GM10266 (cell line): ENCODE results near the gene MEIKIN.

Source experiments
- DNase-seq: peaks from one replicate; pipeline ENCODE4 v3.0.0; 2012; ENCODE audit errors: extremely low spot score
- CTCF ChIP-seq: IDR thresholded peaks from 2 replicates; pipeline ENCODE4 v1.5.1; 2012; ENCODE audit warnings: mild to moderate bottlenecking, low read depth; ENCODE audit not compliant: control insufficient read depth, insufficient read depth; ENCODE audit errors: missing control alignments

Gene MEIKIN

GRCh38 chr5:131943916-131944315 is 1.5 kb downstream of the MEIKIN start:
- no peak for TF ChIP-seq CTCF
- no peak for DNase-seq

GRCh38 chr5:131942016-131942415 is 3.4 kb downstream of the MEIKIN start:
- TF ChIP-seq CTCF, result no peak
- DNase-seq, result no peak

GRCh38 chr5:131939690-131940345 is 5.6 kb downstream of the MEIKIN start:
- DNase-seq, result no peak

GRCh38 chr5:131932235-131932634 is 13.2 kb downstream of the MEIKIN start:
- no peak for TF ChIP-seq CTCF

More at GRCh38 chr5:131939690-131940345, 5.6 kb downstream of the MEIKIN start:
- no peak for TF ChIP-seq CTCF

GRCh38 chr5:131928957-131929356 is 16.5 kb downstream of the MEIKIN start:
- DNase-seq, result no peak
- no peak for TF ChIP-seq CTCF

More at GRCh38 chr5:131932235-131932634, 13.2 kb downstream of the MEIKIN start:
- DNase-seq, result no peak

- no peak for DNase-seq
- TF ChIP-seq CTCF, result no peak
Measured at GRCh38 chr5:131926168-131926567, 19.3 kb downstream of the MEIKIN start.

GRCh38 chr5:131916481-131916880 is 29.0 kb downstream of the MEIKIN start:
- no peak for DNase-seq
- no peak for TF ChIP-seq CTCF
